Skeletal muscle tissue (tissue), 4 donors: Measurements from ENCODE around the gene GNL2. TPM values are rescaled to one million over a fixed set of nuclear protein-coding genes. Genes with fewer than 3 reads are reported as not detected.
A peak's percentile ranks its signal among the peaks of the same experiment; 100 is the strongest.

Experiments
- H3K27ac ChIP-seq: one replicate; pipeline ENCODE4 v1.7.0; 2013; ENCODE audit warnings: mild to moderate bottlenecking, low read depth, low read length, inconsistent platforms
- H3K27me3 ChIP-seq, 3 donors: one replicate each; pipeline ENCODE4 v1.7.0; 2013; ENCODE audit warnings: low read length in 3 of 3; ENCODE audit not compliant: control insufficient read depth in 3 of 3, insufficient read depth in 3 of 3
- H3K36me3 ChIP-seq, 3 donors: one replicate each; pipeline ENCODE4 v1.7.0; 2013; ENCODE audit warnings: low read length in 3 of 3; ENCODE audit not compliant: control insufficient read depth in 3 of 3, insufficient read depth in 3 of 3
- H3K4me1 ChIP-seq, 3 donors: one replicate each; pipeline ENCODE4 v1.7.0; 2013; ENCODE audit warnings: low read length in 3 of 3, mild to moderate bottlenecking in 3 of 3; ENCODE audit not compliant: control insufficient read depth in 3 of 3, insufficient read depth in 3 of 3
- H3K4me3 ChIP-seq, 3 donors: one replicate each; pipeline ENCODE4 v1.7.0; 2013; ENCODE audit warnings: low read length in 3 of 3
- H3K9ac ChIP-seq, 3 donors: one replicate each; pipeline ENCODE4 v1.7.0; 2013; ENCODE audit warnings: low read length in 3 of 3, mild to moderate bottlenecking in 3 of 3, moderate library complexity in 2 of 3, low read depth in 1 of 3
- H3K9me3 ChIP-seq, 3 donors: one replicate each; pipeline ENCODE4 v1.7.0; 2013; ENCODE audit warnings: low read length in 3 of 3; ENCODE audit not compliant: control insufficient read depth in 3 of 3
- total RNA-seq: library from RNA; depleted of rRNA; stranded (reverse); fragments of >200 nt; gene quantifications from one replicate; pipeline ENCODE4 v1.2.3, GENCODE V29; 2014
- donor health status: Osteomylitis.

GNL2 gene
- total RNA-seq, 1 donor from 2014 or later = 39.7 TPM

GRCh38 chr1:37609994-37610393 is 14.3 kb upstream of the GNL2 start:
- H3K36me3 ChIP-seq = no peaks in the 10 kb centered on the region
- H3K9me3 ChIP-seq = no peaks in the 10 kb centered on the region
- no peak overlapping the region for H3K27ac ChIP-seq
- H3K9ac ChIP-seq = no peak overlapping the region
- peaks cover 10 to 44% (median 41%) of the 10 kb centered on the region in 3 donors for H3K27me3 ChIP-seq
- no peaks in the 10 kb centered on the region for H3K4me1 ChIP-seq
- no peak overlapping the region for H3K4me3 ChIP-seq

GRCh38 chr1:37609002-37609401 is 13.3 kb upstream of the GNL2 start:
- Histone ChIP-seq H3K36me3 (no peaks in the 10 kb centered on the region), H3K27me3 (peaks cover 7 to 37% (median 35%) of the 10 kb centered on the region in 3 donors), H3K9ac (no peak overlapping the region), H3K4me1 (no peaks in the 10 kb centered on the region), H3K4me3 (no peak overlapping the region), H3K9me3 (no peaks in the 10 kb centered on the region), H3K27ac (no peak overlapping the region)

GRCh38 chr1:37606481-37607263 is 10.9 kb upstream of the GNL2 start:
- no peak overlapping the region for H3K9ac ChIP-seq
- H3K4me3 ChIP-seq = no peak overlapping the region
- peaks cover 0 to 25% (median 20%) of the 10 kb centered on the region in 3 donors for H3K27me3 ChIP-seq
- no peaks in the 10 kb centered on the region for H3K9me3 ChIP-seq
- no peaks in the 10 kb centered on the region for H3K36me3 ChIP-seq
- H3K27ac ChIP-seq = no peak overlapping the region
- no peaks in the 10 kb centered on the region for H3K4me1 ChIP-seq

- Histone ChIP-seq H3K27me3 (peaks cover 0 to 22% (median 20%) of the 10 kb centered on the region in 3 donors), H3K4me1 (no peaks in the 10 kb centered on the region), H3K9ac (no peak overlapping the region), H3K27ac (no peak overlapping the region), H3K9me3 (no peaks in the 10 kb centered on the region), H3K4me3 (no peak overlapping the region), H3K36me3 (no peaks in the 10 kb centered on the region)
Measured at GRCh38 chr1:37605806-37606474, 10.2 kb upstream of the GNL2 start.

- Histone ChIP-seq H3K27ac (no peak overlapping the region), H3K9me3 (no peaks in the 10 kb centered on the region), H3K4me1 (no peaks in the 10 kb centered on the region), H3K36me3 (no peaks in the 10 kb centered on the region), H3K9ac (no peak overlapping the region), H3K4me3 (no peak overlapping the region), H3K27me3 (peaks cover 0 to 22% (median 20%) of the 10 kb centered on the region in 3 donors)
Measured at GRCh38 chr1:37605061-37605650, 9.4 kb upstream of the GNL2 start.

GRCh38 chr1:37602750-37603694 is 7.3 kb upstream of the GNL2 start:
- peaks cover 0 to 22% (median 14%) of the 10 kb centered on the region in 3 donors for H3K27me3 ChIP-seq
- H3K9ac ChIP-seq = no peak overlapping the region

GRCh38 chr1:37601441-37601840 is 5.7 kb upstream of the GNL2 start:
- no peaks in the 10 kb centered on the region for H3K9me3 ChIP-seq
- H3K27ac ChIP-seq = no peak overlapping the region
- peaks cover 0 to 14% (median 0%) of the 10 kb centered on the region in 3 donors for H3K27me3 ChIP-seq
- H3K9ac ChIP-seq = no peak overlapping the region
- peaks cover 0 to 2% (median 0%) of the 10 kb centered on the region in 3 donors for H3K4me1 ChIP-seq
- H3K4me3 ChIP-seq = no peak overlapping the region
- H3K36me3 ChIP-seq = no peaks in the 10 kb centered on the region

More at GRCh38 chr1:37602750-37603694, 7.3 kb upstream of the GNL2 start:
- Histone ChIP-seq H3K36me3 (no peaks in the 10 kb centered on the region), H3K4me3 (no peak overlapping the region), H3K4me1 (no peaks in the 10 kb centered on the region), H3K9me3 (no peaks in the 10 kb centered on the region), H3K27ac (no peak overlapping the region)

- Histone ChIP-seq H3K9ac (no peak overlapping the region), H3K4me3 (no peak overlapping the region), H3K36me3 (no peaks in the 10 kb centered on the region), H3K27ac (no peak overlapping the region), H3K4me1 (peaks cover 8 to 13% (median 9%) of the 10 kb centered on the region in 3 donors), H3K27me3 (peaks cover 0 to 9% (median 0%) of the 10 kb centered on the region in 3 donors), H3K9me3 (no peaks in the 10 kb centered on the region)
Measured at GRCh38 chr1:37599940-37600339, 4.2 kb upstream of the GNL2 start.

- Histone ChIP-seq H3K27me3 (no peaks in the 10 kb centered on the region), H3K9ac (peak overlapping the region; percentile 78 to 90 (median 85)), H3K4me3 (peak overlapping the region; percentile 79 to 100 (median 99)), H3K27ac (peak overlapping the region; percentile 93), H3K4me1 (peaks cover 15 to 32% (median 15%) of the 10 kb centered on the region in 3 donors), H3K9me3 (no peaks in the 10 kb centered on the region), H3K36me3 (peaks cover 0 to 18% (median 18%) of the 10 kb centered on the region in 3 donors)
Measured at GRCh38 chr1:37596182-37596667, 488 bp upstream of the GNL2 start.
